ENCODE measurements around the gene SLC22A17.
A peak's percentile ranks its signal among the peaks of the same experiment; 100 is the strongest.

Gene SLC22A17

GRCh38 chr14:23381871-23382270 lies 29.2 kb upstream of the SLC22A17 start:
- no peak for DNase-seq (ENCODE audit: low spot score)

- DNase-seq (ENCODE audit: low spot score): no peak
Measured at GRCh38 chr14:23380976-23381375, 28.3 kb upstream of the SLC22A17 start.

- no peak for DNase-seq (ENCODE audit: low spot score)
Measured at GRCh38 chr14:23380197-23380914, 27.7 kb upstream of the SLC22A17 start.

GRCh38 chr14:23379366-23380196 lies 26.9 kb upstream of the SLC22A17 start:
- DNase-seq (ENCODE audit: low spot score): peak; percentile 89

- DNase-seq (ENCODE audit: low spot score): no peak
Measured at GRCh38 chr14:23378612-23379220, 26.0 kb upstream of the SLC22A17 start.

- no peak for DNase-seq (ENCODE audit: low spot score)
Measured at GRCh38 chr14:23377573-23378563, 25.2 kb upstream of the SLC22A17 start.

DNA sequence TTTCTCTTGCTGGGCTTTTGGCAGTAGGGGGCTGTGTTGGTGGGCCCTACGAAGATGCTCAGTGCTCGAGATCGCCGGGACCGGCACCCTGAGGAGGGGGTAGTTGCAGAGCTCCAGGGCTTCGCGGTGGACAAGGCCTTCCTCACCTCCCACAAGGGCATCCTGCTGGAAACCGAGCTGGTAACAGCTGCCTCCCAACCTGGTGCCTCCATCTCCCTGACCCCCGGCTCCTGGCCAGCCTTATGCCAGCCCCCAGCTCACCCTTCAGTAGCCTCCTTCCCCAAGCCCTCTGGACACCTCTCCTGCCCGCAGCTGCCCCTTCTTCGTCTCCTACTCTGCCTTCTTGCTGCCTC lies 24.5 kb upstream of the SLC22A17 start:
- DNase-seq (ENCODE audit: low spot score): no peak

DNA sequence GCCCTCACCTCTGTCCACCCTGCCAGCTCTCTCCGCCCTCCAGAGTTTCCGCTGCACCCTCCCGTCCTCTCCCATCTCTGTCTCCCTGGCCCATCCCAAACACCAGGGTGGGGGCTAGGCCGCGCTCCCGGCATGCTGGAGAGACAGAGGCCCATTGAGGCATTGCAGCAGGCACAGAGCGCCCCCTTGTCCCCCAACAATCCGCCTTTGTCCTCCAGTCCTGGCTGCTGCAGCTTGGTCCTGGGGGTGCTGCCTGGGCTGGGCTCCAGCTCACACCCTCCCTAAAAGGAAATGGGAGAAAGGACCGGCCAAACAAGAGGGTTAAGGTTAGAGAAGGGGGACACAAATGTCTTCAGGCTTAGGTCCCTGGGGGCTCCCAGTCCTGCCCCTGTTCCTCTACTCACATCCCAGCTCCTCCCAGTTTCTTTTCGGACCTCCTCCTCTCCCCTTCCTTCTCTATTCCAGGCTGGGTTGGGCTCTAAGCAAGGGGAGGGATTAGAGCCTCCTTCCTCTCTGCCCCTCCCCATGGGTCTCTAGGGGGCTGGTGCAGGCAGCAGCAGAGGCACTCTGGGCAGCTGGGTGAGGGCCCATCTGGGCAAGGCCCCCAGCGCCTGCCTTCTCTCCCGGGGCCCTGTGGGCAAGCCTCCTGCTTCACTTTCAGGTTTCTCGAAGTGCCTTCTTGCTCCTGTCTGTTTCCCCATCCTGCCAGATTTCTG lies 24.0 kb upstream of the SLC22A17 start, which contains the start of gene CMTM5:
Gene CMTM5, plus strand, starts transcription at position 565 of the 716 bp plus-strand sequence. CDS start 206 bp downstream, outside the sequence.
- DNase-seq (ENCODE audit: low spot score): peak; percentile 79

DNA sequence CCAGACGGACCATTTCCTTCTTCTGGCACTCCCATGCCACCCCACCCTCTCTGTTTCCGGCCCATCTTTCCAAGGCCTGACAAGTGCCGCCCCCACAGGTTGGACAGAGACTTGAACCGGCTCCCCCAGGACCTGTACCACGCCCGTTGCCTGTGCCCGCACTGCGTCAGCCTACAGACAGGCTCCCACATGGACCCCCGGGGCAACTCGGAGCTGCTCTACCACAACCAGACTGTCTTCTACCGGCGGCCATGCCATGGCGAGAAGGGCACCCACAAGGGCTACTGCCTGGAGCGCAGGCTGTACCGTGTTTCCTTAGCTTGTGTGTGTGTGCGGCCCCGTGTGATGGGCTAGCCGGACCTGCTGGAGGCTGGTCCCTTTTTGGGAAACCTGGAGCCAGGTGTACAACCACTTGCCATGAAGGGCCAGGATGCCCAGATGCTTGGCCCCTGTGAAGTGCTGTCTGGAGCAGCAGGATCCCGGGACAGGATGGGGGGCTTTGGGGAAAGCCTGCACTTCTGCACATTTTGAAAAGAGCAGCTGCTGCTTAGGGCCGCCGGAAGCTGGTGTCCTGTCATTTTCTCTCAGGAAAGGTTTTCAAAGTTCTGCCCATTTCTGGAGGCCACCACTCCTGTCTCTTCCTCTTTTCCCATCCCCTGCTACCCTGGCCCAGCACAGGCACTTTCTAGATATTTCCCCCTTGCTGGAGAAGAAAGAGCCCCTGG lies 23.0 kb upstream of the SLC22A17 start:
- no peak for DNase-seq (ENCODE audit: low spot score)

DNA sequence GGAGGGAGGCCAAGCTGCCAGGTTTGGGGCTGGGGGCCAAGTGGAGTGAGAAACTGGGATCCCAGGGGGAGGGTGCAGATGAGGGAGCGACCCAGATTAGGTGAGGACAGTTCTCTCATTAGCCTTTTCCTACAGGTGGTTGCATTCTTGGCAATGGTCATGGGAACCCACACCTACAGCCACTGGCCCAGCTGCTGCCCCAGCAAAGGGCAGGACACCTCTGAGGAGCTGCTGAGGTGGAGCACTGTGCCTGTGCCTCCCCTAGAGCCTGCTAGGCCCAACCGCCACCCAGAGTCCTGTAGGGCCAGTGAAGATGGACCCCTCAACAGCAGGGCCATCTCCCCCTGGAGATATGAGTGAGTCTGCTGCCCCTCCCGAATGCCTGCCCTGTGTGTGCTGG lies 20.4 kb upstream of the SLC22A17 start:
- no peak for DNase-seq (ENCODE audit: low spot score)

- no peak for DNase-seq (ENCODE audit: low spot score)
Measured at GRCh38 chr14:23372509-23372908, 19.8 kb upstream of the SLC22A17 start, which contains the start of gene IL25. Gene IL25, plus strand, starts transcription at chr14:23372809.

DNA sequence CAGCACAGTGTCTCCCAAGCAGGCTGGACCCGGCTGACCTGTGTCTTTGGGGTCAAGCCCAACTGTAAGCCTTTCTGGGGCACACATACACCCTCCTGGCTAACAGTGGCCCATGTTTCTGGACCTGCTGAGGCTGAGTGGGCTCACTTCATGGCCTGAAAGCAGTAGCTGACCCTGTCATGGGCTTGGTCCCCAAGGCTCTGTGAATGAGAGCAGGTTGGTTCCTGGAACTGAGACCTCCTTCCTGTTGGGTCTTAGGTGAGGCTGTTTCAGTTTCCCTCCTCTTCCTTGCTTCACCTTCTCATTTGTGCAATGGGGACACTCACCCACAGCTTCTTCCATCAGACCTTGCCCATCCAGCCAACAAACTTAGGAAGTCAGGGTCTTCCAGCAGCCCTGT lies 19.2 kb upstream of the SLC22A17 start:
- DNase-seq (ENCODE audit: low spot score): no peak

DNA sequence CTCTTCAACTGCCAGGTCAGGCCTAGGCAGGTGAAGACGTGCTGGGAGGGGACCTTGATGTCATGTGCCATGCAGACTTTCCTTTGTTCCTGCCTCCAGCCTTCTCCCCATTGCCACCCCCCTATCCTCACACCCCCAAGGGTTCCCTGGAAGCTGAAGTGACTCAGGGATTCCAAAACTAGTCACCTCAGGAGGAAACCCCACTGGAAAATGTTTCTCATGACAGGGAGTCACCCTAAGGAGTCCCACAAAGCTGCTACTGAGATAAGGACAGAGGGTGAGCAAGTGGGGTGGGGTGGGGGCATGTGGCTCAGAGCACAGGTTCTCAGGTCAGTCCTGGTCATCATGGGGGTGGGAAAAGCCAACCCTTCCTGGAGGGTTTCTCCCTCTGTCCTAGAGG lies 17.5 kb upstream of the SLC22A17 start:
- DNase-seq (ENCODE audit: low spot score): no peak

DNA sequence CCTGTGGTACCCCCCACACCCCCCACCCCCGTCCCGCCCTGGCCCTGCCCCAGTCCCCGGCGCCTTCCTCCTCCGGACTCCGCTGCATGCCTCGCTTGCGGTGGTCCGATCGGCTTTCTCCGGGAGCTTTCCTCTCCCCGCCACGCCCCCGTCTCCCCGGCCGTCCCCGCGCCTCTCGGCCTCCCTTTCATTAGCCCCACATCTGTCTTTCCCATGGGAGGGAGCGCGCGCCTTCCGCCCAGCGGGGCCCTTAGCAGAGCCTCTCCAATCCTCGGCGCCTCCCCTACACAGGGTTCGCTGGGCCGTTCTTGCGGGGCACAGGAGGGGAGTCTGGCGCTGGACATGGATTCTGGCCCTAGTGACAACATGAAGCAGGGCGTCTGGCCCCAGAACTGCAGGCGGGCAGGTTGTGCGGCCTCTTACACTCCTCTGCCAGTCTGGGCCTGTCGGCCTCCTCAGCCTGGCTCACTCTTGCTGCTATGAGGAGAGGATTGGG lies 13.8 kb upstream of the SLC22A17 start:
- peak; percentile 92 for DNase-seq (ENCODE audit: low spot score)

GRCh38 chr14:23365732-23366425 lies 13.2 kb upstream of the SLC22A17 start:
- DNase-seq (ENCODE audit: low spot score): peak; percentile 86

DNA sequence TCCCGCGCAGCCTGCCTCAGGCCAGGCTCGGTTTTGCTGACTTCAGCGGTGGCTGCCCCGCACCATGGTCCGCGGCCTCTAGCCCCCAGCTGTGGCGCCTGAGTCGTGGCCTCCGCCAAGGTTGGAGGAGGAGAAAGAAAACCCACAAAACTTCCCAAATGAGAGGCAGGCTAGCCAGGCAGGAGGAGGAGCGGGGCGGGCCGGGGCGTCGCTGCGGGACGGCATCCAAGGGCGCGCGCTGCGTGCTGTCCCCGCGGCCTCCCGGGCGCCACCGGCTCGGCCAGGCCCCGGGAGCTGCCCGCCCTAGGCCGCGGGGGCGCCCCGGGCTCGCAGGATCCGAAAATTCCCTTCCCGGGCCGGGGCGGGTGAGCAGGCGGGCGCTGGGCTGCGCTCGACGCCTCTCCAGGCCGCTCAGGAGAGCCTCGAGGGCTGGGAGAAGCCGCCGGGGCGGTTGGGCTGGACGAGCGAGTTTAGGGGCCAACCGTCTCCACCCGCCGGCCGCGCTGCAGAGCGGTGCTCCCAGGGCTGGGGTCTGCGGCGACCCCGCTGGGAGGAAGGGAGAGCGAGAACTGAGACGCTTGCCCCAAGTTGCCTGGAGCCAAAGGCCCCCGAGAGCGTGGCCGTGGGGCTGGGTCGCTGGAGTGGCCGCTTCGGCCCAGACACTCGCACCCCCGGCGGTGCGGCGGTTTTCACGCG lies 12.5 kb upstream of the SLC22A17 start, which contains the start of gene EFS:
Gene EFS, minus strand, starts transcription at position 137 of the 696 bp plus-strand sequence. CDS start 147 bp downstream, outside the sequence.
- DNase-seq (ENCODE audit: low spot score): no peak

- no peak for DNase-seq (ENCODE audit: low spot score)
Measured at GRCh38 chr14:23364164-23365035, 11.7 kb upstream of the SLC22A17 start.

- DNase-seq (ENCODE audit: low spot score): no peak
Measured at GRCh38 chr14:23362200-23362599, 9.5 kb upstream of the SLC22A17 start.

All from D341Med (cell line).